Cardiac septum (tissue), 1 donor: ENCODE results near the gene FGF18. TPM values are rescaled to one million over a fixed set of nuclear protein-coding genes. Genes with fewer than 3 reads are reported as not detected.
"Not testable (repeated sequence)": the region's sequence is repeated elsewhere in the genome, so short reads cannot be mapped to it uniquely, and the experiment has no call there.

Source experiments
- DNase-seq: peaks from one replicate; pipeline ENCODE4 v3.0.0-alpha.2; 2020; ENCODE audit warnings: low spot score
- intact Hi-C: fragments of 100-400 bp; cut with DNase I; formaldehyde crosslinking; loops from one replicate; pipeline ENCODE4 v1.14.0; 2022
- long read RNA-seq: library from polyadenylated mRNA; unstranded; transcript quantifications from one replicate; pipeline ENCODE4 v2.0.0, GENCODE V29; 2021
- total RNA-seq: library from RNA; stranded (reverse); fragmentation: NEBNext Ultra II Directional; extraction: Animal tissue kit (Norgen Biotek cat#: 25700); gene quantifications from one replicate; pipeline ENCODE4 v1.2.1, GENCODE V29; 2021
- donor health status: DM: no; HTN: no; CAD: no.

Gene FGF18
- 22.4 TPM for total RNA-seq
- long read RNA-seq, transcript FGF18-201 (5 exons, 1,986 nt) = major isoform, 73 of 91 reads
- long read RNA-seq, partial matches to known transcripts = 2 of 91 reads
- long read RNA-seq, other reads (novel, unspliced or antisense) = 16 of 91 reads

GRCh38 chr5:171418982-171419687 lies at the start of gene FGF18:
Gene FGF18, plus strand, starts transcription at chr5:171419647. Its CDS starts 553 bp downstream, at chr5:171420200.
- no peak for DNase-seq
- intact Hi-C loops = loop anchor here (2.0 to 5.0 kb wide), 4 partner anchors 210 to 488 kb away; no protein-coding TSS in a partner anchor

GRCh38 chr5:171369898-171370297 lies 49.5 kb upstream of the FGF18 start:
- intact Hi-C loops = no loop called here
- DNase-seq = no peak

- DNase-seq, intact Hi-C loops: not testable (repeated sequence)
These were observed 48.6 kb upstream of the FGF18 start for GRCh38 chr5:171370881-171371280.

- no peak for DNase-seq
- intact Hi-C loops = no loop called here
These were observed 48.1 kb upstream of the FGF18 start for GRCh38 chr5:171371326-171371725.

- no peak for DNase-seq
- intact Hi-C loops = no loop called here
These were observed 39.5 kb upstream of the FGF18 start for GRCh38 chr5:171379961-171380360.

GRCh38 chr5:171384416-171384815 lies 35.0 kb upstream of the FGF18 start:
- DNase-seq, intact Hi-C loops: not testable (repeated sequence)

- DNase-seq = not testable (repeated sequence)
- intact Hi-C loops = loop anchor here (5.0 kb wide), 1 partner anchor 622 kb away; the partner anchor contains the start of gene FBXW11
These were observed 34.4 kb upstream of the FGF18 start for GRCh38 chr5:171384999-171385398.

- DNase-seq = no peak
- intact Hi-C loops = loop anchor here (5.0 kb wide), 1 partner anchor 621 kb away; the partner anchor contains the start of gene FBXW11
These were observed 33.3 kb upstream of the FGF18 start for GRCh38 chr5:171386006-171386671.

- intact Hi-C loops = loop anchor here (5.0 kb wide), 1 partner anchor 620 kb away; the partner anchor contains the start of gene FBXW11
- no peak for DNase-seq
These were observed 32.5 kb upstream of the FGF18 start for GRCh38 chr5:171386861-171387344.

- intact Hi-C loops = loop anchor here (5.0 kb wide), 1 partner anchor 620 kb away; the partner anchor contains the start of gene FBXW11
- peak; percentile 97 for DNase-seq
These were observed 32.0 kb upstream of the FGF18 start, which contains the start of gene NPM1 for GRCh38 chr5:171387345-171387969. Gene NPM1, plus strand, starts transcription at chr5:171387849. Its CDS starts 100 bp downstream, at chr5:171387949.

- intact Hi-C loops = loop anchor here (5.0 kb wide), 1 partner anchor 619 kb away; the partner anchor contains the start of gene FBXW11
These were observed 31.3 kb upstream of the FGF18 start for GRCh38 chr5:171387970-171388815.

GRCh38 chr5:171388816-171389168 lies 30.7 kb upstream of the FGF18 start:
- intact Hi-C loops = loop anchor here (5.0 kb wide), 1 partner anchor 619 kb away; the partner anchor contains the start of gene FBXW11
- no peak for DNase-seq

More at GRCh38 chr5:171387970-171388815, 31.3 kb upstream of the FGF18 start:
- peak; percentile 87 for DNase-seq

GRCh38 chr5:171390883-171391677 lies 28.4 kb upstream of the FGF18 start:
- intact Hi-C loops = no loop called here
- DNase-seq = no peak

GRCh38 chr5:171391996-171392577 lies 27.4 kb upstream of the FGF18 start:
- intact Hi-C loops = no loop called here
- DNase-seq = no peak

GRCh38 chr5:171392585-171393159 lies 26.8 kb upstream of the FGF18 start:
- intact Hi-C loops = no loop called here
- no peak for DNase-seq

- intact Hi-C loops = no loop called here
These were observed 24.4 kb upstream of the FGF18 start for GRCh38 chr5:171395042-171395441.

GRCh38 chr5:171396583-171396982 lies 22.9 kb upstream of the FGF18 start:
- DNase-seq, intact Hi-C loops: not testable (repeated sequence)

More at GRCh38 chr5:171395042-171395441, 24.4 kb upstream of the FGF18 start:
- DNase-seq = no peak
